Measurements from ENCODE around the gene SEZ6.

SEZ6 gene

DNA sequence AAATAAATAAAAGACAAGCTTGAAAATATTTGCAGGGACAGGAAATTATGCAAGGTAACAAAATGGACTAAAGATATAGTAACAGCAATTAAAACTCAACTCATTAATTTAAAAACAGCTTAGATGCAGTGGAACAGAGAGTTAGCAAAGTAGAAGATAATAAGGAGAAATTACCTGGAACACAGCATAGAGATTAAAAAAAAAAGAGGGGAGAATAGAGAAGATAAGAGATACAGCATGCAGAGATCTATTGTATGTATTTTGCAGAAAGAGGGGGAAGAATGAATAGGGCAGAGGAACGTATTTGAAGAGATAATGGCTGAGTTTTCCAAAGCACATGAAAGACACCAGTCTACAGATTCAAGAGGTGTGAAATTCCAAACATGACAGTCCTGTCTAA, 28.7 kb upstream of the SEZ6 start:
- no peak for DNase-seq (ENCODE audit: low read depth)

DNA sequence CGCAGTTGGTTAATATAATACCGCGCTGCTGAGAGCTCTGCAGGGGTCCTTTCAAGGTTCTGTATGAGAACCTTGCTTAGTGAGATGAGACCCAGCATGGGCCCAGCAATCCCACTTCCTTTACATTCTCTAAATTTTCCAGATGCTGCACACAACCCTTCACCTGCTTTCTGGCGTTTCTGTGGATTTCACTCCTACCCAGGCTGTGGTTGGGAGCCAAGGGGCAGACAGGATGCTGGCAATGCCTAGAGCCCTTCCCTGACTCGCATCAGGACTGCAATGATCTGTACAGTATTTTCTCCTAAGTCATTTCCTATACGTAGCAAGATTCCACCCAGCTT, 27.0 kb upstream of the SEZ6 start:
- DNase-seq (ENCODE audit: low read depth), result no peak

DNA sequence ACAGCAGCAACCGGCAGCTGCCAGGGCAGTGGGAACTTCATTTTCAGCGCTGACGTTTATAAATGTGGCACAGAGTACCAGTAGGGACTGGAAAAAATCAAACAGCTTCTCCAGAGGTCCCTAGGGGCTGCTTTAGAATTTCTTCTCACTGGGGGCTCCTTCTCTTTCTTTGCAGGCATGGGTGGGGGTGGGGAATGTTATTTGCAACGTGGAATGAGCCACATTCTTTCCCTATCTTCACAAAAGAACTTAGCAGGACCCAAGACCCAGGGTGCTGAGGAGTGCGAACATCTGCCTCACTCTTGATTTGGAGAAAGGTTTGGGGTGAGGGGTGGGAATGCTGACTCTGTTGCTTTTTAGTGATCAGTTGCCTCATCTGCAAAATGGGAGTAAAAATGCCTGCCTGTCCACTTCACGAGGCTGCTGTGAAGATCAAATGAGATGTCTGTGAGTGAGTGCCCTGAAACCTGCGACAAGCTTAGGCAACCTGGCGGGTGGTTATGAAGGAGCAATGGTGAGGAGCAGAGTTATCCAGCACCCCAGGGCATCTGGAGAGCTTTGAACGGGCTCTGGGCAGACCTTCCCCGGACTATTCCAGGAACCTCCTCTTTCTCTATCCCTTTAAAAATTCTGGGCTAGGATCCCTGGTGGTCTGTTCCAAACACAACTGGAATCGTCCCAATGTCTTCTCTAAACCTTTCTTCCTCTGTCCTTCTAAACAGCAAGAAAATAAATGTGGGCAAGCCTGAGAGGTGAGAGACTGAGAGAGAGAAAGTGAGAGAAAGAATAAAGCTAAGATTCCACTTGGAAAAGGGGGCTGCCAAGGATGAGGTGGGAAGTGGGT, 26.4 kb upstream of the SEZ6 start:
- no peak for DNase-seq (ENCODE audit: low read depth)

DNA sequence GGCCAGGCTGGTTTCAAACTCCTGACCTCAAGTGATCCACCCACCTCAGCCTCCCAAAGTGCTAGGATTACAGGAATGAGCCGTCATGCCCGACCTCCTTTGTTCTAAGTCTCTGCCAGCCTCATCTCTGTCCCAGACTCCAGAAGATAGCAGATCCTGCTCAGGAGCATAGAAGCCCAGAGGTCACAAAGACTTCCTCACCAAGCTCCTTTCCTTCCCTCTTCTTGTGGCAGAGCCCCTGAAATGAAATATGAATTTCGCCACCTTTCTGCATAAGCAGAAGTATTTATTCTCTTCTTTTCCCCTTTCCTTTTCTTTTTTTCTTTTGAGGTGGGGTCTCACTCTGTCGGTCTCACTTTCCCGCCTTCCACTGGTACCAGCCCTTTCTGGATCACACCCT, 25.7 kb upstream of the SEZ6 start:
- no peak for DNase-seq (ENCODE audit: low read depth)

DNA sequence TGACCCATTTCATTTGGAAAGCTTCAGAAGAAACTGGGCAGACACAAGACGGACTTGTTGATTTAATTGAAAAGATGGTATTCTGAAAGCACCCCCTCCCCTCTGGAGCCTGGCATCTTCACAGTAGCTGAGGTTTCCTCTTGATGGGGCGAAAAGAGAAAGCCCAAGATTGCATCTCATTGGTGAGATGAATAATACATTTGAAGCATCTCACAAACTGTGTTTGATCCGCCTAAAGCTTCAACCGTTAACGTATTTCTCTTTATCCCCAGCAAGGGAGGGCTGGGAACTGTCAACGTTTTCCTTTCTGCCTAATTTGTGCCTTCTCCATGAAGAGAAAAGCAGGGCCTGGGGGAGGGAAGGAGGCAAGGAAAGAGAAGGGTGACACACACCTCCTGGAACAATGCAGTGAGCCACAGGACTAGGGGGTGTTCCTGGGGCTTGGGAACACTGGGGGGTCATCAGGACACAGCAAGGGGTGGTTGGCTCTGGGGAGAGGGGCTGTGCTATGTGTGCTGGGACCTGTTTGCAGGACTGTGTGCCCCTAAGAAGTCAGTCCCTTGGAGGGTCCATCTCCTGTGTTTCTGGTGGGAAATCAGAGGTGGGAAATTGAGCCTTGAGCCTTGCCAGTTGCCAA, 18.6 kb upstream of the SEZ6 start:
- no peak for DNase-seq (ENCODE audit: low read depth)

DNA sequence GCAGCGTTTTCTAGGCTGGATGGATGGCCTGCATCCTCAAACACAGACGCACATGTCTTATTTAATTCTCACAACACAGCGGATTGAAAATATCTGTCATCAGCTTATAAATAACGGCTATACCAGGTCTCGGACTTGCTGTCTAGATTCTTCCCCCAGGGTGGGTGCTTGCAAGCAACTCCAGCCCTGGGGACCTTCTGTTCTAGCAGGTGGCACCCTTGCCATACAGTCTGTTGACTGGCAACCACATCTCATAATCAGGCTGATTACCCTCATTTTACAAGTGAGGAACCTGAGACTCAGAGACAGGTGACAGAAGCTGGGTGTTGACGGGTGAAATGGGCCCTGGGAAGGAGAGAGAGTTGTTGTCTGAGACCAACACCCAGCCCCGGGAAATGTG, 16.2 kb upstream of the SEZ6 start:
- DNase-seq (ENCODE audit: low read depth), result no peak

DNA sequence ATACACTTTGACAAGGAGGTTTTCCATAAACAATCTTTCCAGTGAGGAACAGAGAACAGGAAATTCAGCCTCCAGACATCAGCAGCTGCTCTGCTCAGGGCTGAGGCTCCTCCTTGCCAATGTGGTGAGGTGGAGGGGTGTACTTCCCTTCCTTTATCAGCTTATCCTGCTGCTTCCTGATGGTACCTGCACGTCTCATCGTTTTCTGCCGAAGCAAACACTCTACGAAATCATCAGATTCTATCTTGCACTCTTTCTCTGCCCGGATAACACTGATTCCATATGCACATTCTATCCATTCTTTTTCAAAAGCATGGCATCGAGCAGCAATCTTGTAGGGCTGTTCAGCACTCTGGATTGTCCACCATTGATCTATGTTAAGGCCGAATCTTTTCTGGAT, 15.4 kb upstream of the SEZ6 start:
- peak; percentile 27 for DNase-seq (ENCODE audit: low read depth)

DNA sequence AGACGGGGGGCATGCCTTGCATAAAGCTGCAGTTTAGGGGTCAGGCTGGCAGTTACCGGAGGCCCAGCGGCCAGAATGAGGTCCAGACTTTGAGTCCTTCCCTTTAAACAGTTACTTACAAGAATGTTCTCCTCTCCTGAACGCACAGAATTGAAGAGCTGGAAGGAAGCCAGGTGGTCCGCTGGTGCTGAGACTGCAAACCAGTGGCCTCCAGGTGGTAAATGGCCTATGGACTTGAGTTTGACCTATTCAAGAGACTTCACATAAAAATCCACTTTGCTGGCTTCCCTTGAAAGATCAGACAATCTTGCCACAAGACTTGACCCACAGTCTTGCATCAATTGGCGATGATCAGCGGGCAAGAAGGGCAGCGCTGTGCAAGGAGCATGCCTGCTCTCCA, 14.7 kb upstream of the SEZ6 start:
- no peak for DNase-seq (ENCODE audit: low read depth)

DNA sequence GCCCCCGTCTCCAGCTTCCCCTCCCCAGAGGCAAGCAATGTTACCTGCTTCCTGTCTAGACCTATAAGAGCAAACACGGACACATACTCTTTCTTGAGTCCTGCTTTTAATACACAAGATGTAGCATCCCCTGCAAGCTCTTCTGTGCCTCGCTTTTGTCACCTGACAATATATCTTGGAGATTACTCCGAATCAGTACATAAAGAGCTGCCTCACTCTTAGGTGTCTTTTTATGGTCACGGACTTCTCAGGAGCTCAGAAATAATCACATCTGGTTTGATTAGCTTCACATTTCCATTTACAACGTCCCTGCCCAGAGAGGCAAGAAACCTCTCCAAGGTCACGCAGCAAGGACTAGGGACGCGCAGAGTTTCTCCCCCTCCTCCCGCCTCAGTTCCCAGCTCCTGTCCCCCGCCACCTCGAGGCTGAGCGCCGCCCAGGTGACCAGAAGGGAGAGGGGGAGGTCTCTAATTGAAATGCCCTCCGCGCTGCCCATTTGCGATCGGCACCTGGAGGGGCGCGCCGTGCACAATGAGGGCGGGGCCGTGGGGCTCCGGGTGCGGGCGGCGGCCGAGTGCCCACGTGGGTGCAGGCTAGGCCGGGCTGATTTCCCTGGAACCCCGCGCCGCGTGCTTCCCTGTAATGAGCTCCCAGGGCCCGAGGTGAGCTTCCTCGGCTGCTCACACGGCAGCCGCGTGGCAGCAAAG, 13.8 kb upstream of the SEZ6 start:
- no peak for DNase-seq (ENCODE audit: low read depth)

DNA sequence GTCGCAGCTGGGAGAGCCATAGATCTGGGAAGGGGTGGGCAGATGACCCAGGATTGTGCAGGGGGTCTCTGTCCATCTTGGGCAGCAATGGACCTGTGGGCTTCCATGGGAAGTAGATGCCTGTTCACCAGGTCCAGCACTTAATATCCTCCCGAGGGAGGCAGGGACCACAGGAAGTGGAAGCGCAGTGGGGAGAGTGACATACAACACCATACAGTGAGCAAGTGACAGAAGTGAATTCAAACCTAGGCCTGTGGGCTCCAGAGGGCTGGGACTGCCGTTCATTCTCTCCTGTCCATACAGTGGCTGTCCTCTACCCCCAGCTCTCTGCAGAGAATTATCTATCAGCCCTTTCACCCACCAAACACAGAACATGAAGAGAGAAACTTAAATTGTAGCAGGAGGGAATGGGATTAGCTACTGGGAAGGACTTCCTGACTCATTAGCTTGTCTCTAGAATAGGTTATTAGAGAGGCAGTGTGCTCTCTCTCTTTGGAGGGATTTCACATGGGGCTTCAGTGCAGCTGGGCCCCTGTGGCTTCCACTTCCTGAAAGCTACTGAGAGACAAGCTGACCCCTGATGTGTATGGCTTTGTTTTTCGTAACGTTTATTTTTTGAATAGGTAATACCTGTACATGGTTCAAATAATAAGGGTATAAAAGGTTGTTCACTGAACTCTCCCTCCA, 13.1 kb upstream of the SEZ6 start:
- no peak for DNase-seq (ENCODE audit: low read depth)

DNA sequence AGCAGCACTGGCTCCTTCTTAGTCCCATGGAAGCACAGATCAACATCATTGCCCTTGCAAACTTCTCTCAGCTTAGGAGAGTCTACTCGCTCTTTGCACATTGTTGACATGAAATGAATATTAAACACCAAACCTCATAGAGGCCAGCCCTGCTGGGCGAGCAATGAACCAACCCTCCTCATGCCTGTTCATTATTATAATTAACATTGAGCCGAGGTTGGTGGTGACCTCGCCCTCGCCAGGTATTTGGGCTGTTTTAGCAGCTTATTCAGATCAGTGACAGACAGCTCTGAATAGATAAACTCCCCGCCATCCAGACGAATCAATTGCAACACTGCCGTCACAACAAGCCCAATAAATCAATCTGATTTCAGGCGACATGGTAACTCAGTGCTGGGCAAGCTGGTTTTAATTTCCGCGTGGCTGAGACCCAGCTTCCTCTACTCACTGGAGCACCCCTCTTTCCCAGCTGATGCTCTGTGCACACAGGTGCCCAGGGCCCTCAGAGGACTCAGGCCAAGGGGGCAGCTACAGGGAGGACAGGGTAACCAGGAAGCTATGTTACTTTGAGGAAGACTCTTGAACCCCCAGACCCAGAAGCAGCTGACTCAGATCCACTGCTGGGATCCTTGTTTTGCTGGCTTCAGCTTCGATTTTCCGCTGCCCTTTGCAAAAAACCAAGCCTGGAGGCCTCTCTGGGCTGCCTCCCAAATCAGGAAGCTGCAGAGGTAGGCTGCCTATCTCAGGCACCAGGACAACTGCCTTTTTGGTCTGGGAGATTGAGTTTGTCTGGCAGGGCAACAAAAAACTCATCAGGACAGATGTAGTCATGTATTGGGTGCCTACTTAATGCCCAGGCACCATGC, 10.7 kb upstream of the SEZ6 start:
- DNase-seq (ENCODE audit: low read depth), result no peak

DNA sequence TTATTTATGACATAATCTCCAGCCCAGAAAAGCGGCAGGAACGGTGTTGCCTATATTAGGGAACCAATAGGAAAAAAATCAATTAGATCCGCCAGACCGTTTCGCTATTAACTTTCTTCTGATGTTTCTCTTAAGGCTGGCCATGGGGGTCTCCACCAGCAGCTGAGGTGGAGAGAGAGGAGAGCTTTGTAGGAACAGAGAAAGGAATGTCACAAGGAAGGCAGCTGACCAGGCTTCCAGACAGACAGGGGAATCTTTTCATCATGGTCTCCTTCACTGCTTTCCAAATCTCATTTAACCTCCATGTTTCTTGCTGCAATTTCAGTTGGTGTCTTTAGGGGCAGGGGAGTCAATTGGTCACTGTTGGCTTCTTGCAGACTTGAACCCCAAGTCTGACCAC, 8.9 kb upstream of the SEZ6 start:
- no peak for DNase-seq (ENCODE audit: low read depth)

DNA sequence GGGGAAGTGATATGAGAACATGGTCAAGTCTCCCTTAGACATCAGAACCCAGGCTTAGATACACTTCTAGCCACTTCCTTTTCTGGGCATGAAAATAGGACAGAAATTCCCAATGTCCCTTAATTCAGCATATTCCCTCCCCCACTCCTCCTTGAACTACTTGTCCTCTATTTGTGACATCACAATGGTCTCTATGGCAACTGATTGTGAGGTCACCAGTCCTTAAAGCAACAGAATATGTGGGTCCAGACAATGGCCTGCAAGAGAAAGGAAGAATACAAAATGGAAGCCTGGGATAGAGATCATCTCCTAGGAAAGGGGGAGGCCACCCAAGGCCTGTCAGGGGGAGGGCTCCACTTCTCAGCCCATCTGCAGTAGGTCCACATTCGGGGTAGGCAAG, 6.7 kb upstream of the SEZ6 start:
- no peak for DNase-seq (ENCODE audit: low read depth)

DNA sequence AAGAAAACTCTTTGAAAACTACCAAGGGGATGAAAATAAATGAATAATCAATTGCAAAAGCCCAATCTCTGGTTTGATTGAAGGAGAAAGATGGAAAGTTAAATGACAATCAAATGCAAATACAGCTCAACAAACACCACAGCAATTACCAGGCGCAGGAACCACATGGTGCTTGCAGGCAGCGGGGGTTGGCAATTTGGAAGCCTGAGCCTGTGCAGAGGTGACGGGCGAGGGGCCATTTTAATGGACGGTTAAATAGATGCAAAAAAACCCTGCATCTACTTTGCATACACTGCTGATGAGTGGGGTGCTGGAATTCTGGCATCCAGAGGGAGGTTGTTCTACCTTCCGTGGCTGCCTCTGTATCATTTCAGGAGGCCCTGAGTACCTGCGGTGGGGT, 4.8 kb upstream of the SEZ6 start:
- DNase-seq (ENCODE audit: low read depth), result no peak

DNA sequence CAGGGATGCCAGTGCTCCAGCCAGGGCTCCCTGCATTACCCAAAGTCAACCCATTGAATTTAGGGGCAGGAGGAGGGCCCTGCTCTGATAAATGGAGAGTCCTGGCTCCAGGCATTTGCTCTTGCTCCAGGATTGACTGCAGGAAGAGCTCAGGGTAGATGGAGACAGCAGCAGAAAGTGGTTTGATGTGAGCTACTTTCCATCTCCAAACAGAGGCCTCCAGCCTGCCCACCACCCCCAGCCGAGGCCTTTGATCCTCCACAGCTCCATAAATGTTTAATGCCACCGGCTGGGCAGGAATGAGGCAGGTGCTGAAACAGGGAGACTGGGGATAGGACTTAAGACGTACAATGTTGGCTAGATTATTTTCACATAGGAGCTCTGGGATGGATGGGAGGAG, 4.3 kb upstream of the SEZ6 start:
- DNase-seq (ENCODE audit: low read depth), result no peak

DNA sequence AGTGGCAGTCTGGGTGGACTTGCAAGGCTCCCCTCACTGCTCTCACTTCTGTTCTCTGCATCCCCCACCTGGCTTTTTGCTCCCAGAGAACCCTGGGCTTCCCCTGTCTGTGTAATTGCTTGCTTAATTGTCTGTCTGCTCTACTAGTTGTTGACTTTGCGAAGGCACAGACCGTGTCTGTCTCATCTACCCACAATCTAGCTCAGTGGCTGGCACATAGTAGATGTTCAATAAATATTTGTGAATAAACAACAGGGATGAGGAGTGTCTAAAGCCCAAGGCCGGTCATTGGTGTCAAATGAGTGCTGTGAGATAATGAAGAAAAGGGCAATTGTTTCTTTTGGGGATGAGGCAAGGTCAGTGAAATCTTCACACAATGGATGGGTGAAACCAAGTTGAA, 2.8 kb upstream of the SEZ6 start:
- DNase-seq (ENCODE audit: low read depth), result no peak

DNA sequence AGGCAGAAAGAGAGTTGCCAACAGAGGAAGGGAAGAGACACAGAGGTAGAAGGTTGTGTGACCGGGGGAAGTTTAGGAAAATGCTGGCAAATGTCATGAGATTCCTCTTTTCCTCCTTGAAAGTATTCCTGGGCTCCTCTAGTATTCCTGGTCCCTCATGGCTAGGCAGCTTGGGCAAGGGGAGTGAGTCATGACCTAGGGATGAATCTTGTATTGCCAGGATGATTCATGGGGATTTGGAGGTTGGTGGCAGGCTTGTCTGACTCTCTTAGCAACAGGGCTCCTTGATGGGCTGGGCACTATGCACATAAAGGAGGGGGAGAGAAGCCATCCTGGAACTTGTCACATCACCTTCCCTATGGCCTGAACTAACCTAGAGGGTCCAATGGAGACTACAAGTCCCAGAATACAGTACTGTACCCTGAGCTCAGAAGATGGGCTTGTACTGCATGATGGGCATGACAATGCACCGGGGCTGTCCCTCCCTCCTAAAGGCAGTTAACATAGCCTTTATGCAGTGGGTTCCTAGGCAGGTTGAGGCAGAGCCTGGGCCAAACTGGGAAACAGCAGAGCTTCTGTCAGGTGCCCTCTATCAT, 2.1 kb upstream of the SEZ6 start:
- DNase-seq (ENCODE audit: low read depth), result no peak

DNA sequence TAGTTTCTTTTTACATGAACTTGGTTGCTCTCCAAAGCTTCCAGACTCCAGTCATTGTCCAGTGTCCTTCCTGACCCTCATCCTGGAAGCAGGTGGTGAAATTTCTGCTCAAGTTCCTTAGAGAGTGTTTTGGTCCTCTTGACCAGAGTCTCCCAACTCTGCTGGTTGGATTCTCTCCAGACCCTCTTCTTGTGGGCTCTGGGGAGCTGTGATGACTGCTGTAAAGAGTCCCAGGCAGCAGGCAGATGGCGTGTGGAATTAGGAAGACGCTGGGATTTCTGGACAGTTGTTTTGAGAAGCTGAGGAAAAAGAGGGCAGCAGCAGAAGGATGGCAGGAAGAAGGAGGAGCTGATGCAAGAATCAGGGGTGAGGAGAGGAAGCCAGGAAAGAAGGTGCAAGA, 1.6 kb upstream of the SEZ6 start:
- no peak for DNase-seq (ENCODE audit: low read depth)

DNA sequence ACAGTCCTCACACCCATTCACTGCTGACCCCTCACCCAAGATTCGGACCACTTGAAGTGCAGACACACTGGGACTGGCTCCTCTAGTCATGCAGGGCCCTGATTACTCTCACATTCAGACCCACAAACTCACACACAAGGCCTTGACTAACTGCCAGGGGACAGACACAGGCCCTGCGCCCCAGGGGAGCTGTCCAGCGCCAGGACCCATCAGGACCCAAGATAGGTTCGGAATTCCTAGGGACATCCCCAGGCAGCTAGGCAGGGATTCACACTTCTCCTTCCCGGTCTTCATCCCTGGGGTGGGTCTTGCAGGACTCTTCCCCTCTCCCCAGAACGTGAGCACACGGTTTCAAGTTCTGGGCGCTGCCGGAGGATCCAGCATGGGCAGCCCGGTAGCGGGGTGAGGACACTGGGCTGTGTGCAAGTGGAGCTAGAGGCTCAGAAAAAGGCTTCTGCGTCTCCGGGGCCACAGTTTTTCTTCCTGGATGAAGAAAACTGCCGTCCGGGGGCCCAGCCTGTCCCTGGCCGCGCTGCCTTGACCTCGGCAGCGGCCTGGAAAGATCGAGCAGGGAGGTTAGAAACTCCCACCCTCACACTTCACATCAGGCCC, 1.6 kb downstream of the SEZ6 start:
- no peak for DNase-seq (ENCODE audit: low read depth)

DNA sequence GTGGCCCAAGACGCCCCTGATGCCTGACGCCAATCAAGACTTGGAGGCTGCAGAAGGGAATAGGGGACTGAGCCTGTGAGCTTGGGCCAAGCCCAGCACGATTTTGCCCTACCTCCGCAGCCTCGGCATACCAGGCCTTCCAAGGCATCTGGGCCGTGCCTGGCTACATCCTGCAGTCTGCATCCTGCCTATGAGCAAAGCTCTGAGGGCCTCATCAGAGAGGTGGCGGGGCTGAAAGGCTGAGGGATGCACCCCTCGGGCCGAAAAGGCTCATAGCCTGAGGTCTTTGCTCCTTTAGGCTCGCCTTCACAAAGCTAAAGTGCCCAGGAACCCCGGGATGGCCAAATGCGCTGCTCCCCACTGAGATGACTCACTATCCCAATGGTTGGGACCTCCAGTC, 2.5 kb downstream of the SEZ6 start:
- no peak for DNase-seq (ENCODE audit: low read depth)

DNA sequence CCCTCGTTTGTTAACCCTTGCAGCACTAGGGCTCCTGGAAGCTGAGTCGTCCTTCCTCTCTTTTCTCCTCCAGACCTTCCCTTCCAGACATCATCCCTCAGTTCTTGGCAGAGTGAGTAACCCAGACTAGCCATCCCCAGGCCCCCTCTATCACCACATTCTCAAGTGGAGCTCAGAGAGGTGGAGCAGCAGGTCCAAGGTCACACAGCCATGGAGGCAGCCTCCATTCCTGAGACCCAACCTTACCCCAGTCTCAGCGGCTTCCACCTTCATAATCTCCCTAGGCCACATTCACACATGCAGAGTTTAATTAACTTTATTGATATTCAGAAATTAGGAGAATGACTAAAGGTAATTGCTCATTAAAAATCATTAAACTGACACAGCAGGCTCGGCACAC, 3.0 kb downstream of the SEZ6 start:
- no peak for DNase-seq (ENCODE audit: low read depth)
